ENCODE results near the gene PIK3R6. TPM values are rescaled to one million over a fixed set of nuclear protein-coding genes. Genes with fewer than 3 reads are reported as not detected.

Gene PIK3R6
- total and polyA plus RNA-seq, 2 of the 4 experiments (the other 2 are of a cell fraction) = not detected

- H3K56ac ChIP-seq (ENCODE audit: extremely low read depth, insufficient read depth, low read length) = no peak overlapping the region
- CTCF ChIA-PET = no interaction called here
Measured at GRCh38 chr17:8868092-8868491, 618 bp upstream of the PIK3R6 start.

More at GRCh38 chr17:8868092-8868491, 618 bp upstream of the PIK3R6 start:
- no peak overlapping the region for H2BK15ac ChIP-seq (ENCODE audit: low read depth, low read length)
- no TSS peak for BruUV-seq (replicated peaks)
- H4K91ac ChIP-seq (ENCODE audit: insufficient read depth, low read depth, low read length) = no peak overlapping the region
- no peak for DNase-seq
- no peaks in the 10 kb centered on the region for H3K9me1 ChIP-seq (ENCODE audit: insufficient read depth, low read length)
- no peak overlapping the region for H3K4me2 ChIP-seq (ENCODE audit: low read depth, low read length)
- POLR2A ChIA-PET (ENCODE audit: unreplicated experiment) = no interaction called here
- H3K4me1 ChIP-seq (ENCODE audit: control insufficient read depth, insufficient read depth, low read length) = no peaks in the 10 kb centered on the region
- intact Hi-C loops (cut with micrococcal nuclease) (no loop called here), dilution Hi-C loops (cut with HindIII; ENCODE audit: low sequenced_read_pairs, unreplicated experiment) (no loop called here), in situ Hi-C loops (cut with MboI; ENCODE audit: low sequenced_read_pairs) (no loop called here)
- no peaks in the 10 kb centered on the region for H3K36me3 ChIP-seq (ENCODE audit: control insufficient read depth, insufficient read depth, low read length)
- H2BK120ac ChIP-seq (ENCODE audit: low read depth, low read length) = no peak overlapping the region
- ATAC-seq (ENCODE audit: low read depth) = no peak
- H3K23ac ChIP-seq (ENCODE audit: low read depth, low read length) = no peak overlapping the region
- H3K18ac ChIP-seq (ENCODE audit: low read depth, low read length) = no peak overlapping the region
- no peak overlapping the region for H3K4ac ChIP-seq (ENCODE audit: low read depth, low read length)
- 60% methylated on average over 1 of the region's 1 CpG; no CpG with 5 or more reads in 1 of the 2 experiments for WGBS, 2 experiments (ENCODE audit: extremely low coverage in 2 of 2, insufficient read length in 1 of 2)
- no peak overlapping the region for H2BK5ac ChIP-seq (ENCODE audit: low read depth, low read length, poor library complexity, severe bottlenecking)
- TF ChIP-seq CTCF (conservative IDR thresholded peaks at IDR 0.05; ENCODE audit: low read depth, low read length) (no peak), FOS (IDR thresholded peaks at IDR 0.05; ENCODE audit: low read depth, low read length) (no peak), ELK1 (IDR thresholded peaks at IDR 0.05; ENCODE audit: borderline replicate concordance, low read depth, low read length) (no peak), MAFK (IDR thresholded peaks at IDR 0.05; ENCODE audit: low read depth, low read length) (no peak), MXI1 (IDR thresholded peaks at IDR 0.05; ENCODE audit: borderline replicate concordance, low read depth, low read length) (no peak), USF2 (IDR thresholded peaks at IDR 0.05; ENCODE audit: low read depth, low read length) (no peak), MAZ (IDR thresholded peaks at IDR 0.05; ENCODE audit: borderline replicate concordance, low read depth, low read length) (no peak), BHLHE40 (IDR thresholded peaks at IDR 0.05; ENCODE audit: low read depth, low read length) (no peak), CHD1 (IDR thresholded peaks at IDR 0.05; ENCODE audit: low read depth, low read length) (no peak), RAD21 (IDR thresholded peaks at IDR 0.05; ENCODE audit: low read length) (no peak), RFX5 (IDR thresholded peaks at IDR 0.05; ENCODE audit: low read depth, low read length) (no peak), NFE2L2 (IDR thresholded peaks at IDR 0.05; ENCODE audit: low read depth, low read length) (no peak), CEBPB (IDR thresholded peaks at IDR 0.05; ENCODE audit: low read depth, low read length) (no peak), SMC3 (IDR thresholded peaks at IDR 0.05; ENCODE audit: low read depth, low read length) (no peak)
- H2AFZ ChIP-seq (replicated peaks; ENCODE audit: low read length, poor library complexity) = no peak overlapping the region
- H2BK20ac ChIP-seq (ENCODE audit: low read depth, low read length) = no peak overlapping the region
- no peaks in the 10 kb centered on the region for H4K20me1 ChIP-seq (ENCODE audit: insufficient read depth, low read length)
- no peak overlapping the region for H3K27ac ChIP-seq (ENCODE audit: insufficient read depth, low read length)
- H3K27me3 ChIP-seq (ENCODE audit: control insufficient read depth, insufficient read depth, low read length) = peaks cover 3% of the 10 kb centered on the region; the same call in 1 of the 2 replicates
- no peak overlapping the region for H2AK9ac ChIP-seq (replicated peaks; ENCODE audit: low read depth, low read length, poor library complexity)
- no peak overlapping the region for H4K5ac ChIP-seq (ENCODE audit: low read depth, low read length)
- no peak overlapping the region for H4K8ac ChIP-seq (ENCODE audit: low read depth in 2 of 2, low read length in 2 of 2)
- no peak overlapping the region for H3K4me3 ChIP-seq (ENCODE audit: insufficient read depth, low read depth, low read length)
- H3K79me1 ChIP-seq (ENCODE audit: low read depth in 1 of 2, low read length in 2 of 2) = no peaks in the 10 kb centered on the region
- no peak overlapping the region for H2AK5ac ChIP-seq (ENCODE audit: low read depth, low read length)
- no peak overlapping the region for H3K14ac ChIP-seq (replicated peaks; ENCODE audit: low read depth, low read length)
- no peak overlapping the region for H3K9ac ChIP-seq (ENCODE audit: low read depth, low read length)
- H3K9me3 ChIP-seq (ENCODE audit: control insufficient read depth, insufficient read depth, low read length) = no peaks in the 10 kb centered on the region
